Measurements from ENCODE around the gene CAMK1.

- TF ChIP-seq TAF1 (IDR thresholded peaks at IDR 0.05; ENCODE audit: borderline replicate concordance, insufficient read depth, low read length) (no peak), POLR2AphosphoS5 (IDR thresholded peaks at IDR 0.05; ENCODE audit: low read depth, low read length) (no peak), REST (IDR thresholded peaks at IDR 0.05; ENCODE audit: insufficient read depth in 1 of 2, low read depth in 2 of 2, low read length in 2 of 2) (no peak)
These were observed 47.7 kb upstream of the CAMK1 start for GRCh38 chr3:9817436-9817835.
